Gastrocnemius medialis (tissue), 4 donors: ENCODE measurements around the gene MYLK.

ENCODE experiments used
- CTCF ChIP-seq, 5 experiments: fragments of 450-650 bp in 3 of 5; fragments of 200-600 bp in 2 of 5; sonication (generic) in 2 of 5; IDR thresholded peaks in 4 of 5; conservative IDR thresholded peaks in 1 of 5; 1 replicate in 4 of 5; 2 replicates in 1 of 5; pipeline ENCODE4 v1.5.1; 2016 to 2019; ENCODE audit warnings: antibody characterized with exemption in 5 of 5, mild to moderate bottlenecking in 3 of 5, moderate library complexity in 3 of 5
- POLR2A ChIP-seq, 2 donors: fragments of 450-650 bp; IDR thresholded peaks; one replicate each; pipeline ENCODE4 v1.6.1; 2017; ENCODE audit warnings: antibody characterized with exemption in 2 of 2, mild to moderate bottlenecking in 2 of 2, moderate library complexity in 2 of 2

DNA sequence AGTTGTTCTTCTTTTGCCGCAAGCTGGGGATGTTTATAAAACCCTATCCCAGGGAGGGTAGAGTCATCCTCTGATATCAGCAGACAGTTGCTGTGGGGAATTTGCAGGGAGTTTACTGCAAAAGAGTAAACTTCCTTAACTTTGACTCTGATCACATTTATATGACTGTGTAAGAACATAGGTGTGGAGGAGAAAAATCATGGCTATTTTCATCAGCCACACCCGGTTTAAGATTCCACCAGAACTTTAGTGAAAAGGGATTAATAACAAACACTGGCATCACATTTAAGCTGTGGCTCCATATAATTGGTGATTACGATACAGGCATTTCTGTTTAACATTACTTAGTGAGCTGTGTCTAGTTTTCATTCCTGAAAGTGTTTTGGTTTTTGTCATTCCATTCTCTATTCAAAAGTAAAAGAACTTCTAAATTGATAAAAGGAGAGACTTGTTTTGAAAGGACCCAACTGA lies 143.1 kb downstream of the MYLK start:
- TF ChIP-seq CTCF (IDR thresholded peaks at IDR 0.05 in 4 of 5, conservative IDR thresholded peaks at IDR 0.05 in 1 of 5) (no peak), POLR2A (IDR thresholded peaks at IDR 0.05) (no peak)
